ENCODE data around the gene GALNT1.

The GALNT1 gene

DNA sequence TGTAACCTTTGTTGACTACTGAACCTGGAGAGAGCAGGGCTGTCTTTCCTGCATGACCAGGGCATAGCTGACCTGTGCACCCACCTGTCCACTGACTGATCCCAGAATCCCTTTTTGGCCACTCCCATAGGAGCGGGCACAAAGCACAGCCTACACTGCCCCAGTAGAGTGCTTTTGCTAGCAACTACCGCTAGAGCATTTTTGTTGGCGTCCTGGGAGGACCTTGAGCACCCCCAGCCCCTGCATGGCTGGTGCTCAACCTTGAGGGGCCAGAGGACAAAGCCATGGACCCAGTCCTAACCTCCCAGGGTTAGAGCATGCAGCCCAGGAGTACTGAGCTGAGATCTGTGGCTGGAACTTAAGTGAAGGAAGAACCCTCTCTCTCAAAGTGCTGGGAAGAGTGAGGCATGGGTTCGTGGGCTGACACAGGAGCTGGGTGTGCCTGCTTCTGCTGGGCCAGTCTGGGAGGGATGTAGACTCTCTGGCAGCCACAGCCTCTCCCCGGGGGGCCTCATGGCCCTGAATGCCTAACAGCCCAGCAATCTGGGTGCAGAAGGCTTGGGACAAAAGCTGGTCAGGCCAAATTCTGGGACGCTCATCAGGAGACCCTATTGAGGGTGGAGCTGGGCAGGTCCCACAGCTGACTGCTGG is 140.0 kb downstream of the GALNT1 start:
- DNase-seq (ENCODE audit: low read depth): no peak

DNA sequence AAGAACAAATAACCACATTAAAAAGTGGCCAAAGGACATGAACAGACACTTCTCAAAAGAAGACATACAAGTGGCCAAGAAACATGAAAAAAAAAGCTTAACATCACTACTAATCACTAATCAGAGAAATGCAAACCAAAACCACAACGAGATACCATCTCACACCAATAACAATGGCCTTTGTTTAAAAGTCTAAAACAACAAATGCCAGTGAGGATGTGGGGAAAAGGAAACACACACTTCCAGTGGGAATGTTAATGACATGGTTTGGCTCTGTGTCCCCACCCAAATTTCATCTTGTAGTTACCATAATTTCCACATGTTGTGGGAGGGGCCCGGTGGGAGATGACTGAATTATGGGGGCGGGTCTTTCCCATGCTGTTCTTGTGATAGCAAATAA is 147.1 kb downstream of the GALNT1 start:
- no peak for DNase-seq (ENCODE audit: low read depth)

DNA sequence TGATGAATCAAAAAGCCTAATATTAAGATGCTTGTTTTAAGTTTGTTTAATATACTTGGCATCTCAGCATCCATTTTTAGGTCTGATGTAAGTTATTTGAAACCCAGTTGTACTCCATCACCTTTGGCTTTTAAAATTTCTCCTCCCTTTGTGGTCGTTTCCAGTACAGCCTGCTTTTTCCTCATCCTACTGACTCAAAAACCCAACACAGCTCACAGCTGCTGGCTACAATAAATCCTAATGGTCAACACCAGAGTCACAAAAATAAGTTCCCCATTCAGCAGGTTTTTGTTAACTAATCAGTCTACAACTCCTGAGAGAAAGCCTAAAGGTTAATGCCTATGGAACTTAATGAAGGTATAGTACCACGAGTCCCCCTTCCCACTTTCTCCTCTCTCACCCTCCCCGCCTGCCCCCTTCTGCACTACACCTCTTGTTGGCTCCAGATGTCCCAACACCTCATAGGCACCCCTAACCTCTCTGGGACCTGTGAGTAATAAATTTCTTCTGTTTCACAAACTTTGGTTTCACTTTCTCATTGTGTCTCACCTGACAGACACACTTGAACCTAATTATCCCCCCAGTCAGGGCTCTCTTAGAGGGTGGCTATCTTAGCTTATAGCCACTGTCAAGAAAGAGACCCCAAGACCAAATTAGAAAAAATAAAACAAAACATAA is 148.6 kb downstream of the GALNT1 start:
- no peak for DNase-seq (ENCODE audit: low read depth)

DNA sequence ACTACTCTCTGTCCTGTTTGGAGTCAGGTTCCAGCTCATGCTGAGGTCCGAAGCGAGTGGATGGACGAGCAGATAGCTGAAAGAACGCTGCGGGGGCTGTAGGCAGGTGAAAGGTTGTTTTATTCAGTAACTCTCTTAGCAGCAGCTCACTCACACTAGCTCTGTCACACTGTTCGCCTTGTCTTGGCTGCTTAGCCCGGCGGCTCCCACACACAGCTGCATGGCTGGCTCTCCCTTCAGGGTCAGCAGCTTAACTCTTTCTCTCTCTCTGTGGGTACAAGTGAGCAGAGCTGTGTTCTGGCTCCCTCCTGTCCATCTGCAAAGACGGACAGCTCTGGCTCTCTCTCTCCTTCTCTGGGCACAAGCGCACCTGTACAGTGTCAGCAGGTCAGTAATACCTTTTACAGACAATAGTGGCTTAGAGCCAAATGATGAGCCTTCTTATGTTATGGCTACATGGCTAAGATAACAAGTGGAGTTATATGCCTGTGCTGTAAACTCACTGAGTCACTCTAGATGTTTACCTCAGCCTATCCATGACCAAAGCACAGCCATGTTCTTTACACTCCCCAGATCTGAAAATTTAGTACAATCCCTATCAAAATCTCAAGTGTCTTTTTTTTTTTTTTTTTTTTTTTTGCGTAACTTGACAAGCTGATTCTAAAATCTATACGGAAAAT is 149.3 kb downstream of the GALNT1 start:
- no peak for DNase-seq (ENCODE audit: low read depth)

DNA sequence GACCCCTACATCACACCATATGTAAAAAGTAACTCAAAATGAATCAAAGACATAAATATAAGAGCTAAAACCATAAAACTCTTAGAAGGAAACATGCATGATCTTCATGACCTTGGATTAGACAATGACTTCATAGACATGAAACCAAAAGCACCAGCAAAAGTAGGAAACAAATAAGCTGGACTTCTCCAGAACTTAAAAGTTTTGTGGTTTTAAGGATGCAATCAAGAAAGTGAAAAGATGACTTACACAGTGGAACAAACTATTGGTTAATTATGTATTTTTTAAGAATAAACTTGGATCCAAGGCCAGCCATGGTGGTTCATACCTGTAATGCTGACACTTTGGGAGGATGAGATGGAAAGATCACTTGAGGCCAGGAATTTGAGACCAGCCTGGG is 150.2 kb downstream of the GALNT1 start:
- no peak for DNase-seq (ENCODE audit: low read depth)

DNA sequence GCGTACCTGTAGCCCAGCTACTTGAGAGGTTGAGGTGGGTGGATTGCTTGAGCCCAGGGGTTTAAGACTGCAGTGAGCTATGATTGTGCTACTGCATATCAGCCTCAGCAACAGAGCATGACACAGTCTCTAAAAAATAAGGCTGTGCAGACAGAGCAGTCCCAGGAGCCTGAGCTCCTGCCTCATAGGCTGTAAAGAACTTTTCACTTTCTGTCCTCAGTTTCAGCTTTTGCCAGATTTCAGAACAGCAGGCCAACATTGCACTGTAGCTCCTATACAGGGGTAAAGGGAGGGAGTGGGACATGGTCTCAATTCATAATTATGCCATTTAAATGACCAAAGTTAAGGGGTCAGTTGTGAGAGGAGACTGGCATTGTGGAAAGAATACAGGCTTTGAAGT is 150.6 kb downstream of the GALNT1 start:
- DNase-seq (ENCODE audit: low read depth): no peak

DNA sequence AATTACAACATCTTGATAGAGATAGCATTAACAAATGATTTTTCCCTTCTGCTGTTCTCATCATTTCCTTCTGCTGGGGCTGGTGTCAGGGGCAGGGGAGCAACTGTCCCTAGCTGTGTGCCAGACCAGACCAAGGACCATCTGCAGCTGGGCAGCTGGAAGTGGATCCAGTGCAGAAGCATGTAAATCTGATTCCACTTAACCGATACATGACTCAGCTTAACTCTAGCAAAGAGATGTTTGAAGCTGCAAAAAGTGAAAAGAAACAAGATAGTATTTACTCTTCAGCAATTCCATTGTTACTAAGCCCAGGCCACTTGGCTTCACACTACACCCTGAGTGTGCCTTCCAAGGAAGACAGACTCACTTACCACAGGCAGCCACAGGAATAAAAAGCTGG is 151.1 kb downstream of the GALNT1 start:
- no peak for DNase-seq (ENCODE audit: low read depth)

DNA sequence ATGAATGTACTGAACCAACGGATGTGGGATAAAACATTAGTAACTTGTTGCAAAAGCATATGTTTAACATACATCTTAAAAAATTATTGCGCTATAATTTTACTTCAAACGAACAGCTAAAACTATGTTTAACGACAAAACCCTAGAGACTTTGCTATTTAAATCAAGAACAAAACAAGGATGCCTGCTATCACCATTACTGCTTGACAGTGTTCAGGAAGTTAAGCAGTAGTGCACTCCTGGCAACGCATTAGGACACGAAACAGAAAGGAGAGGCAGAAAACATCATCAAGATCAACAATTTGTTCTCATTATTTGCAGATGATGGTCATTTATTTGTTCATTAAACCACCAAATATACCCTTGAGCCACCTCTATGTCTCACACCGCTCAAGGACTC is 151.9 kb downstream of the GALNT1 start:
- no peak for DNase-seq (ENCODE audit: low read depth)

DNA sequence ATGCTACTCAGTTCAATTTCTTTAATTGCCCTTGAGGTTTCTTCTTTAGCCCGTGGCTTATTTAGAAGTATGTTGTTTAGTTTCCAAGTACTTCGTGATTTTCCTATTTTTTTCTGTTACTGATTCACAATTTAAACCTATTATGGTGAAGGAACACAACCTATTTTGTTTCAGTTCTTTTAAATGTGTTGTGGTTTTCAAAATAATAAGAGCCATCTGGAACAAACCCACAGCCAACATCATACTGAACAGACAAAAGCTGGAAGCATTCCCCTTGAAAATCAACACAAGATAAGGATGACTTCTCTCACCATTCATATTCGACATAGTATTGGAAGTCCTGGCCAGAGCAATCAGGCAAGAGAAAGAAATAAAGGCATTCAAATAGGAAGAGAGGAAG is 155.2 kb downstream of the GALNT1 start:
- no peak for DNase-seq (ENCODE audit: low read depth)

DNA sequence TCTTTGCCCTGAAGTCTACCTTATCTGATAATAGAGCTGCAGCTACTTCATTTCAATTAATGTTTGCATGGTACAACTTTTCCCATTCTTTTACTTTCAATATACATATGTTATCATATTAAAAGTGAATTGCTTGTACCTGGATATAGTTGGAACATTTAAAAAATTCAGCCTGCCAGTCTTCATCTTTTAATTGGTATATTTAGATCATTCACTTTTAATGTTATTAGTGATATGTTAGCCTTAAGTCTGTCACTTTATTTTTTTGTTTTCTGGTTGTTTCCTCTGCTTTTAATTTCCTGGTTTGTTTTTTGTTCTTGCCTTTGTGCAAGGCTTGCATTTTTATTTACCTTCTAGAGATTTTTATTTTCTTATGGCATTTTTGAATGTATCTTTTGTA is 158.2 kb downstream of the GALNT1 start:
- no peak for DNase-seq (ENCODE audit: low read depth)

DNA sequence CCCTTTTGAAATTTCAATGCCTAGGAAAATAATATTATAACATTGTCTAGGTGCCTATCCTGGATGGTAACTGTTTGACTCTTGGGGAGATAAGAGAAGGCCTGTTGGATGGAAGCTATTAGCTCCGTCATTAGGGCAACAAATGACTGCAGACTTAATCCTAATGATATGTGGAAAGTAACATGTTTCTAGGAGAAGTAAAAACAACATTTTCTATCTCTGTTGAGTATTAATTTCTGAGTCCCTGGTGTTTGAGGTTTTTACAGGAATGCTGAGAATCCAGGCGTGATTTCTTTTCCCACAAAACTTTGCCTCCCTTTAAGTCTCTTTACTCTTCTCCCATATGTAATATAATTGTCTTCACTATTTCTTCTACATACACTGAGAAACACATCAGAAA is 159.1 kb downstream of the GALNT1 start:
- no peak for DNase-seq (ENCODE audit: low read depth)

DNA sequence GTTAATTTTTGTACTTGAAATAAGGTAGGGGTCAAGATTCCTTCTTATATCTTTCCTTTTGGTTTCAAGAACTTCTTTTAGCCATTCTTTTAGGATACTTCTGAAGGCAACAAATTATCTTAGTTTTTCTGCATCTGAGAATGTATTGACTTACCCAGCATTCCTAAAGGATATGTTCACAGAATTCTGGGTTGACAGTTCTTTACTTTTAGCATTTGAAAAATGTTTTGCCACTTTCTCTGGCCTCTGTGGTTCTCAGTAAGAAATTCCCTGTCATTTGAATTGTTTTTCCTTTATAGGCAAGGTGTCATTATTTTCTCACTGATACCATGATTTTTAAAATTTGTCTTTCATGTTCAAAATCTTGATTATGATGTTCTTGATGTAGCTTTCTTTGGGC is 162.4 kb downstream of the GALNT1 start:
- DNase-seq (ENCODE audit: low read depth): no peak

DNA sequence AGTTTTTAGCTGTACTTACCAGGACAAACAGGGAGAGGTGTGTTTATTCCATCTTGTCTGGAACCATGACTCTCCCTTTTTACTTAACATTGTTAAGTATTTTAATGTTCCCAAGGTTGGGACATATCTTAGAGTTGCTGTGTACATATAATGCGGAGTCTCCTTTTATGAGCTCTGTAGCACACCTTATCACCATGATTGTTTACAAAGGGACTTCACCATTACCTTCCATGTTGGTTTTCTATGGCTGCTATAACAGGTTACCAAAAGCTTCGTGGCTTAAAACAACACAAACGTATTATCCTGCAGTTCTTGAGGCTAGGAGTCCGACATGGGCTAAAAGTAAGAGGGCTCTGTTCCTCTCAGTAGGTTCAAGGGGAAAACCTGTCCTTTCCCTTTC is 164.3 kb downstream of the GALNT1 start:
- DNase-seq (ENCODE audit: low read depth): no peak

DNA sequence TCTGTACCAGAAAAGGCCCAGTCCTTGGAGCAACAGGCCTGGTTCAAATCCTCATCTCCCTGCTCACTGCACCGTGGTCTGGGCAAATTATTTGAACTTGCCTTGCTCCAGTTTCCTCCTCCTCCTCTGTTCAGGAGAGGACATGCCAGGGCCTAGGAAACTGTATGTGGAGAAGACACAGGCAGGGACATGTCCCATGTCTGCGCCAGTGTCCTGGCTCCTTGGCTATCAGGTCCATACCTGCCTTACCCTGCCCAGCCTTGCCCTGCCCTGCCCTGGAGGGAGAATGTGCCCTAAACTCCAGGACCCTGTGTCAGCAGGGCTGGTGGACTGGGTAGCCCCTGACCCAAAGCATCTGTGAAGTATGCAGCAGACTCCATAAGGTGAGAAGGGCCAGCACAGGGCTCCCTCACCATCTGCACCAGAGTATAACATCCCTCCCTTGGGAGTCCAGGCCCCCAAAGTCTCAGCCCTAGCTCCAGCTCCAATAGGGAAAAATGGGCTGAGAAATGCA is 165.3 kb downstream of the GALNT1 start:
- no peak for DNase-seq (ENCODE audit: low read depth)

DNA sequence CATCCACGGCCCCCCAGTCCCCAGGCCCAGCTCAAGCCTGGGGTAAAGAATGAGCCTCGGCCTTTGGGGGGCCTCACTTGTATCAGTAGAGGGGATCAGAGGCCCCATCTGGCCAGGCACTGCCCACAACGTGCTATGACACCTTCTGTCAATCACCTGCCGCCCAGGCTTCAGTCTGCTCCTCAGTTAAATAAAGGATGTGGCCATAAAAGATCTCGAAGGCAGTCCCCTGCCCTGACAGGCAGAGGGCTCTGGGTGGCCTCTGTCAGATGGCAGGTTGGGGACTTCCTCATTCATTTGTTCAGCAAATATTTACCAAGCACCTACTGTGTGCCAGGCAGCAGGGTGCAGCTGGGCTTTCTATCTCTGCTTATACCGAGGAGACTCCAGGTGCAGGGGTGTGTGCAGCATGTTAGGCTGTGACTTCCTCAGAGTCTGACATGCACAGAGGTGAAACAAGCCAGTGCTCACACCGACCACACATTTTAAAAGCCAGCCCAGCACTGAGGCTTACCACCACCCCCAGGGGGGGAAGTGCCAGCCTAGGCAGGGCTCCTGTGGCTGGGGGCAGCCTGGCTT is 166.4 kb downstream of the GALNT1 start:
- no peak for DNase-seq (ENCODE audit: low read depth)

DNA sequence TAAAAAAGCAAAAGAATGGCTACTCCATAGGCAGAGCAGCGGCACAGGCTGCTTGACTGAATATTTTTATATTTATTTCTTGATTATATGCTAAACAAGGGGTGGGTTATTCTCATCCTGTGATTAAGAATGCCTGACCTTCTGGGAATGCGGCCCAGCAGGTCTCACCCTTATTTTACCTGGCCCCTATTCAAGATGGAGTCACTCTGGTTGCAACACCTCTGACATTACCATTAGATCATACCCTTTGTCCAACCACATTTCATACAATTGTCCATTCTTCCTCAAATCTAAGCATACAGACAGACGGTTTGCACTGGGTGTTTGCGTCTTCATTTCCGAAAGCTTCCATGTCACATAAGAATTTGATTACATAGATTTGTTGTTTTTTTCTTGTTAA is 168.2 kb downstream of the GALNT1 start:
- no peak for DNase-seq (ENCODE audit: low read depth)

DNA sequence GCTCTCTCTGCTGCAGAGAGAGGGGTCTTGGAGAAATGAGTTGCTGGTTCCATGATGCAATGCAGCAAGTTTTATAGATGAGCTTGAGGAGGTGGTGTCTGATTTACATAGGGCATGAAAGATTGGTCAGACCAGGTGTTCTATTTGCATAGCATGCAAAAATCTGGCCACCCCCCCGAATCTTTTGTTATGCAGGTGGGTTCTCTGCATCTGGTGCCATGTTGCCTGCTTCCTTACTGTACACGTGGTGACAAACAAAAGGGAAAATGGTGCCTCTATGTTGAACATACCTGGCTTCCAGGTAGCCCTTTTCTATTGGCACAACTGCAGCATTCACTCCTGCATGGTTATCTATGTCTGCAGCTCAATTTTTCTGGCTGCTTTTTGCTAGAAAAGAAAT is 169.4 kb downstream of the GALNT1 start:
- DNase-seq (ENCODE audit: low read depth): no peak

DNA sequence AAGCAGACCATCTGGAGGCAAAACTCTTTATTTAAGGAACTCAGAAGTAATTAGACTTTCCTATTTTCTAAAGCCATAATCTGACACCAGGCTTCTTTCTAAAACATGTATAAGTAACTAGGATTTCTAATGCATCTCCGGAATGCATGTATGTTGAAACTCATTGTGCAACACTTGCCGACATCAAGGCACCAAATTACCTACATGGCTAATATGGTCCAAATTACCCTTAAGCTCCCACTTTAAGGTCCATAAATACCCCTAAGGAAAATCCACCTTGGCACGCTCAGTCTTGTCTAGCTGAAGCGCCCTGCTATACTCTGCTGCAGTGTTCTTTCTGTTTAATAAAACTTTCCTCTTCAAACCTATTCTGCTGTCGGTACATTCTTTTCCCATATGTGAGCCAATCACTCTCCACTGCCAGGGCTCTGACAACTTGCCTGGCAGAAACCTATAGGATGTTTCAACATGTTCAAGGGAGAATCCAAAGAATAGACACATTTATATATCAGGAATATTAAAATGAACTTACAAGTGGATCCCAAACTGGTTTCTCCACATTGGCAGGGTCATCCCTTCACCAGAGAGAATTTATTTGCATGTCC is 171.9 kb downstream of the GALNT1 start:
- no peak for DNase-seq (ENCODE audit: low read depth)

DNA sequence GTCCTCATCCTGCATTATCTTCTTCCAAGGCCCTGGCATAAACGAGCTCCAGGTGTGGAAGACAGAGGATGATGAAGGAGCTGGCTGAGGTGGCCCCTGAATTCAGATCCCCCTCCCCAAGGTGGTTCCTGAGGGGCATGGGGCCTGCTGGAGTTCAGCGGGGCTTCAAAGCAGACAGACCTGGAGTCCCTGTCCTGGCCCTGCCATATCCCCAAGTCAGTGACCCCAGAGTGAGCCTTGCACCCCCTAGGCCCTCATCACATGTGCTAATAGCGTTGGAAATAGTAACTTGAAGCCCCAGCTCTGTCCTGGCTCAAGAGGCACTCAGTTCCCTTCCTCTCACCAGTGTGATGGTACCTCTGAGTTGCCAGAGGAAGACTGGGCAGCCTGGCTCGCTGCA is 172.9 kb downstream of the GALNT1 start:
- no peak for DNase-seq (ENCODE audit: low read depth)

DNA sequence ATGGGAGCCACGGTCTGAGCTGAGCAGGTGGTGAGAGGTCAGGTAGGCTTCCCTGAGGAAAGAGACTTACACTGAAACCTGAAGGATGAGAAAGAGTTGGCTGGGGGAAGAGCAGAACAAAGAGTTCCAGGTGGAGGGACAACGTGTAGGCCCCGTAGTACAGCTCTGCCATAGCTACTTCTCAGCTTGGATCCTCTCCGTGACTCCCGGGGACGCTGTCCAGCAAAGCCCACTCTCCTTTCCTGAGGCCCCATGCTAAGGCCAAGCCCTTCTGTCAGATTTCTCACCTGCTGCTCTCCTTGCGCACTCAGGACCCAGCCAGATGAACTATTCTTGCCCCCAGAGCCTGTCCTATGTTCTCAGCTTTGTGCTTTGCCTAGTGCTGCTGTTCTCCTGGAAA is 173.8 kb downstream of the GALNT1 start:
- no peak for DNase-seq (ENCODE audit: low read depth)

DNA sequence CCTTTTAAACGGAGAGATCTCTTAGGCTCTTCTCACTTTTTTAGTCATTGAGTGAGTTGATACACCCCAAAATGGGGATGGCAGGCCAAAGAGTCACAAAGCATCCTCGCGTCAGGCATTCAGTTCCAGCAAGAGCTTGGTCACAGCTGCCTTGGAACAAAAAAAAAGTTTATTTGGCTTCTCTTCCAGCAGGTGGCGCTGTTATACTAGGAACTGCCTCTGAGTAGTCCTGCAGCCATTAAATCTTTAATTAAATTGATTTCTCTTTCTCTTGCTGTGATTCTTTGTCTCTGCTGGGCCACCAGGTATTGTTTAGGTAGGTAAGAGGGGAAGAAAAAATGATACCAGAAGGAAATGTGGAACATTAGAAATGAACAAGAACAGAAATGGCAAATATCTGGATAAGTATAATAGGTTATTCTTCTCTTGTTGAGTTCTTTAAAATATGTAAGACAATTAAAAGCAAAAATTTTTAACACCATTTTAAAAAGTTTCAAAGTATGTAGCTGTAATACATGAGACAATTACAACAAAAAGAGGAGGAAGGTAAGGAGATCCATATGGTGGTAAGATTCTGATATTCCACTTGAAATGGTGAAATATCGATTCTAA is 175.1 kb downstream of the GALNT1 start:
- DNase-seq (ENCODE audit: low read depth): peak; percentile 4

Measured in stimulated activated CD8-positive, alpha-beta memory T cell treated with anti-CD3 and anti-CD28 coated beads, Interleukin-4, amount 100 ng/mL, for 24 hours (primary cell).